Stimulated activated CD8-positive, alpha-beta memory T cell treated with anti-CD3 and anti-CD28 coated beads, Interleukin-12 subunit alpha, Interleukin-12 subunit beta, amount 100 ng/mL, for 1 hour (primary cell): ENCODE data around the gene SIX4.

Source experiments
- DNase-seq: peaks from one replicate; pipeline ENCODE4 v3.0.0-alpha.2; 2020; ENCODE audit warnings: low read depth

The SIX4 gene

DNA sequence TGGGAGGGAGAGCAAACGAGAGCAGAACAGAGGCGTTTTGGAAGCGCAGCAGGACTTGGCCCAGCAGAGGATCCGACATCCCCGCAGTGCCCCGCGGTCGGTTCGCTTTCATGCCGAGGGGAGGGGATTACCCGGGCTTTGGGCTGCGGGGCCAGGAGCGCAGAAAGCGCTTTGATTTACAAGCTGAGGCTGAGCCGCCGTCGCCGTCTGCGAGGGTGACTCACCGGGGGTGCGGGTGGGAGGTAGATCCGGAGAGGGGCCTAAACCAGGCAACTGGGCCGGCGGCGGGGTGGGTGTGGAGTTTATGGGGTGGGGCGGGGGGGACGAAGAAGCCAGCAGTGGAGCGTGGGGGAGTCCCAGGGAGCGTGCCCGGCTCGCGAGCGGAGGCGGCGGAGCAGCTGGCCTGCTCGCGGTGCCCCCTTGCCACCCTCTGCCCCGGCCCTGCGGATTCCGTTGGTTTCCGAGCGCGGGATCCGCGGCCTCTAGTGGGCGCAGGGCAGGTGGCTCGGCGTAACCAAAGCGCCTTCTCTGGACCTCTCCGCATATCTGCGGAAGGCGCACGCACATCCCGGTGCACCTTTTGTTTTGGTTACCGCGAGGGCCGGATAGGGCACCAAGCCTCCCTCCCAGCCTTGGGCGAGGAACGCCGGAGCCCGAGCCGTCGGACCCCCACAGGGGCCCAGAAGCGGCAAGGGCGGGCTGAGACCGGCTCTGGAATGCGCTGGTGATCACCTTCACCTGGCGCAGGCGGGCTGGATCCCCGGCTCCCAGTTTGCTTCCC lies 2.6 kb downstream of the SIX4 start:
- DNase-seq: peak; percentile 33

- DNase-seq: no peak
These were observed 3.2 kb downstream of the SIX4 start for GRCh38 chr14:60720962-60721325.

DNA sequence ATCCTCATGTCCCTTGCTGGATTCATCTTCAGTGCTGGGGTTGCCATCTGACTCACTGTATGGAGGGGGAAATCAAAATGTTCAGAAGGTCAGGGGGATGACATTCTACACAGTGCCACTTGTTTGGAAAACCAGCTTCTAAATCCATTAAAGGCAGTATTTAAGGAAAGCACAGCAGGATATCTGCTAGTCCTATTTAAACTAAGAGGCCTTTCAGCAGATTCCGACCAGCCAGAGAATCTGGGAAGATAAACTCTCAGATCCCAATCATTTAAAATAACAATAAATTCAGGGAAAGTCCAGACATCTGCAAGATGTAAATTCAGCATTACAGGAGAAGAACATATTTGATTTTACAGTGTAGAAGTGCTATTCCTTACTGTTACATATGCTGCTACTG lies 3.8 kb downstream of the SIX4 start:
- no peak for DNase-seq

GRCh38 chr14:60713513-60713912 lies 10.6 kb downstream of the SIX4 start:
- no peak for DNase-seq

DNA sequence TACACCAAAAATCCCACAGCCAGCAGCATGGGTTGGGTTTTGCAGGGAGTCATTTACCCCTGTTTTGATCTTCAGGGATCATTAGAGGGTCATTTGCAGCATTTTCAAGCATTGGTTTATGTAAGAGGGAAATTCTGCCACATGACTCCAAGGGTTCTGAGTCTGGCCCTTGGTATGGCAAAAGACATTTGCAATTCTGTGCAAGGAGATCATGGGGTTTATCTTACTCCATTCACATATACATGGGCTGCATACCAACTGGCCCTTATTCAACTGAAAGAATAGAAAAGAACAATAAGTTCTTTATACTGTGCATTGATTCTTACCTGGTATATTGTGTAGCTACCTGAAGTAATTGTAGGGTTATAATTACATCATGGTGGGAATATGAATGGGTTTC lies 13.7 kb downstream of the SIX4 start:
- DNase-seq: no peak

- DNase-seq: no peak
These were observed 16.3 kb downstream of the SIX4 start for GRCh38 chr14:60707858-60708257.

DNA sequence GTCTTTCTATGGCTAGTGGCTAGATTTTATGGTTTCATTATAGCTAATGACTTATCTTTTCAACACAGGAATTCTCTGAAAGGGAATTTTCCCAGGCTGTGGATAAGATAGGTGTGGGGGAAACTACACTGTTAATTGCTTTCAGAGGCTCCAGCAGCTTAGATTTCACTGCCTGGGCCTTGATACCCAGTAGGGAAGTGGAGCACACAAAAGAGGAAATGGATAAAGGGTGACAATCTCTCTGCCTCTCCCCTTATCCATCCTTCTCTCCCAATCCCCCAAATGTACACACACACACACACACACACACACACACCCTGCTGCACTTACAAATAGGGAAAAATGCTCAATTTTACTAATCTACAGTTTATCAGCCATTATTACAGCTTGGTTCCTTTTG lies 19.1 kb downstream of the SIX4 start:
- DNase-seq: no peak

DNA sequence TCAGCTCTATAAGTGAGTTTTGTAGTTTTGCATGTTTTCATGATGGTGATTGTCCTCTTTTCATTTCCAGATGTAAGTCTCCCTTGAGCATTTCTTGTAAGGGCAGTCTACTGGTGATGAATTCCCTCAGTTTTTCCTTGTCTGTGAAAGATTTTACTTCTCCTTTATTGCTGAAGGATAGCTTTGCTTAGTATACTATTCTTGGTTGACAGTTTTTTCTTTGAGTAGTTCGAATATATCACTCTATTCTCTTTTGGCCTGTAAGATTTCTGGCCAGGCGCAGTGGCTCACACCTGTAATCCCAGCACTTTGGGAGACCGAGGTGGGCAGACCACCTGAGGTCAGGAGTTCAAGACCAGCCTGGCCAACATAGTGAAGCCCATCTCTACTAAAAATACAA lies 23.6 kb downstream of the SIX4 start:
- no peak for DNase-seq

GRCh38 chr14:60695327-60695726 lies 28.8 kb downstream of the SIX4 start:
- no peak for DNase-seq

DNA sequence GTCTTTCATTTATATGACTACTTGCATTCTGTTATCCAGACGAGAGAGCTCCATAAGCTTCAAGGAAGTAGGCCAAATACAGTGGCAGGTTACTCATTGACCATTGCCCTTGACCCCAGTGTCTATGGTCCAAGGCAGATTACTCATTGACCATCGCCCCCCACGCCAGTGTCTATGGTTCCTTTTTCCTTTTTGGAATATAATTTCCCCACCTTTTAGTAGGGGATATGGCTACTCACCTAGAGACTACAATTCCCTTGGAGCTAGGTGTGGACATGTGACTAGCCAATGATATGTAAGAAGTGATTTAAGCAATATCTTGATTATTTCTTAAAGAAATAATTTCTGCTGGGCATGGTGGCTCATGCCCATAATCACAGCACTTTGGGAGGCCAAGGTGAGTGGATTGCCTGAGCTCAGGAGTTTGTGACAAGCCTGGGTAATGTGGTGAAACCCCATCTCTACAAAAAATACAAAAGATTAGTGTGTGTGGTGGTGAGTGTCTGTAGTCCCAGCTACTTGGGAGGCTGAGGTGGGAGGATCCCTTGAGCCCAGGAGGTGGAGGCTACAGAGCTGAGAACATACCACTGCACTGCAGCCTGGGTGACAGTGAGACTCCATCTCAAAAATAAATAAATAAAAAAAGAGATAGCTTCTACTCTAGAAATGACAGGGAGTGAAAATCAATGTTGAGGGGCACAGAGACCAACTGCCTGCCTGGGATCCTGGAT lies 32.6 kb downstream of the SIX4 start:
- DNase-seq: no peak

GRCh38 chr14:60686865-60687264 lies 37.3 kb downstream of the SIX4 start:
- DNase-seq: no peak

- DNase-seq: no peak
These were observed 39.9 kb downstream of the SIX4 start for GRCh38 chr14:60684203-60684602.

DNA sequence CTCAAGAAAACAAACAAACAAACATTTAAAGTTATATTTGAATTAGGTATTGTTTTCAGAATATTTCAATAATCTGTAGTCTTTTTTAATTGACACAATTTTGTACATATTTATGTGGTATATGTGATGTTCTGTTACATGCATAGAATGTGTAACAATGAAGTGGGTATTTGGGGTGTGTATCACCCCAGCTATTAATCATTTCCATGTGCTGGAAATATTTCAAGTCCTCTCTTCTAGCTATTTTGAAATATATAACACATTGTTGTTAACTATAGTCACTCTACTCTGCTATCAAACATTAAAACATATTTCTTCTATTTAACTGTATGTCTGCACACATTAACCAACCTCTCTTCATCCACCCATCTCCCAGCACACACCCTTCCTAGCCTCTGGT lies 42.9 kb downstream of the SIX4 start:
- DNase-seq: no peak

GRCh38 chr14:60680511-60680910 lies 43.6 kb downstream of the SIX4 start:
- no peak for DNase-seq

DNA sequence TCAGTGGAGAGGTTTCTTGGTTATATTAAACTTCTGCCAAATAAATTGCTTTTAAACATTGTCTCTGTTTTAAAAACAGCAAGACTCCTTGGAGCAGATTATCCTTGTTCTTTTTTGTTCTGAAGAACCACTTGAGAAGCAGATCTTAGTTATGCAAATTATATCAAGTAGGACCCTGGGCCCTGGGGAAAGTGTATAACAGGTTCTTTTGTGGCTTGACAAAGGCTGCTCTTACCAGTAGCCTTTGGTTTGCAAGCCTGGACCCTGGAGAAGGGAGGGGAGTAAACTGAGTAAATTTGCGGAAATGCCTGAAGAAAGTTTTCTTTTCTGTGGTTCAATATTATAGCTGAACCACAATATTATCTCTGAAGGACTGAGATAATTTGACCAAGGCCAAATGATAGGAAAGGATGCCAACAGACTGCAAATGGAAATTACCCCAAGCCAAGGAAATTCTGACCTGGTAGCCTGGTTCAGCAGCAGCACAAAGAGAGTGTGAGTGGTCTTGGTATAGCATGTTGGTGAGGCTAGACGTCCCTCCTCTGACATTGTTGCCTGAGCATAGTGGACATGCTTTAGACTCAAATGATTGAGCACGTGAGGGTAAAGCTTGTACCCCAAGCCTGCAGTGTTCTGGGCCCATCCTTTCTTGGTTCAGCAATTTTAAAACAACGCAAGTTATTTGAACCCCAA lies 44.4 kb downstream of the SIX4 start:
- DNase-seq: no peak

DNA sequence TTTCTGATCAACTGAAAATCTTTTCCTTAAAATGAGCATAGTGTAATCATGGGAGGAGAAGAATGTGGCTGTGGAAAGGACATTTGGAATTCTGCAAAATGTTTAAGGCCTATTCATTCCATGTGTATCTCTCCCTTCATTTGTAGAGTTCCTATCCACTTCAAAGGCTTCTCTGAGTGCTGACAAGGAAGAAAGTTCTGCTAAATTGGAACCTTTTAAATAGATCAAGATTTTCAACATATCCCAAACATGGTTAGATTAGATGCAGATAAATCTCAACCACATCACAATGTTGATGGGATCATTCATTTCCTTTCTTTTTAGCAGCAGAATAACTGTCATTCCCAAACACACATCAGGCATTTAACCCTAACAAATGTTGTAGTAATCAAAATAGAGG lies 46.5 kb downstream of the SIX4 start:
- no peak for DNase-seq

DNA sequence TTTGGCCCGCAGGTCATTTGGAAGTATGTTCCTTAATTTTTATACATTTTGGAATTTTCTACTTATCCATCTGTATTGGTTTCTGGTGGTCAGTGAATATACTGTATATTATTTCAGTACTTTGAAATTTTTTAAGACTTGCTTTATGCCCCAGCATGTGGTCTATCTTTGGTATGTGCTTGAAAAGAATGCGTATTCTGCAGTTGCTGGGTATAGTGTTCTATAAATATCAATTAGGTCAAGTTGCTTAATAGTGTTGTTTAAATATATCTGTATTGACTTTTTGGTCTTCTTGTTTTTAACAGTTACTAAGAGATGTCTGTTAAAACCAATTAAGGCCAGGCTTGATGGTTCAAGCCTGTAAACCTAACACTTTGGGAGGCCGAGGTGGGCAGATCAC lies 53.2 kb downstream of the SIX4 start:
- DNase-seq: no peak

DNA sequence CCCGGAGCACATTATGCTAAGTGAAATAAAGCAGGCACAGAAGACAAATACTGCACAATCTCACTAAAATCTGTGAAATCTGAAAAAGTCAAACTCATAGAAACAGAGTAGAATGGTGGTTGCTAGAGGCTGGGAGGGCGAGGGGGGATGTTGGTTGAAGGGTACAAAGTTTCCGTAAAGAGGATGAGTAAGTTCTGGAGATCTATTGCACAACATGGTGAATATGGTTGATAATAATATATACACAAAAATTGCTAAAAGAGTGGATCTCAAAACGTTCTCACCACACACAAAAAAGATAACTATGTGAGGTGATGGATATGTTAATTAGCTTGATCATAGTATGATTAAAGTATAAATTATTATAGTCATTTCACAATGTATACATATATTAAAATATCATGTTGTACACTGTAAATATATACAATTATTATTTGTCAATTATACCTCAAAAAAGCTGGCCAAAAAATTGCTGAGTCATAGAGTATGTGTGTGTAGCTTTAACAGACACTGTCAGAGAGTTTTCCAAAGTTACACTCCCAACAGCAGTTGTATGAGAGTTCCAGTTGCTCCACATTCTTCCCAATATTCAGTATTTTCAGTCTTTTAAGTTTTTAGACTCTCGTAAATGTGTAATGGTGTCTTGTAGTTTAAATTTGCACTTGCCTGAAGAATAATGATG lies 55.6 kb downstream of the SIX4 start:
- no peak for DNase-seq

DNA sequence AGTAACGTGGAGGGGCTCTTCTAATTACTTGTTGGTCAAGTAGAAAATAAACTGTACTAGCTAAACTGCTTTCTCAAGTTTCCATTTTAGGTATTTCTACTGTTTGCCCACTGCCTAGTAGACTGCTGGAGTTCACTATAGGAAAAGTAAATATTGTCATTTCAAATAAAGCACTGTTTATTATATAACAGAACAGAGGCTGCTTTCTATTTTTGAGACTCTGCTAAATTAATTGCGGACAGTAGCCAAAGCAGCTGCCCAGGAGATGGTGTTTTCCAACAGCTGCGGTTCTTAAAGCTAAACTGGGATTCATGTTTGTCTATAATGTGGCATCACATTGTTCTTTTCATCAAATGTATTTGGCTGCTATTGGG lies 59.0 kb downstream of the SIX4 start:
- no peak for DNase-seq

- no peak for DNase-seq
These were observed 61.2 kb downstream of the SIX4 start for GRCh38 chr14:60662982-60663381.

DNA sequence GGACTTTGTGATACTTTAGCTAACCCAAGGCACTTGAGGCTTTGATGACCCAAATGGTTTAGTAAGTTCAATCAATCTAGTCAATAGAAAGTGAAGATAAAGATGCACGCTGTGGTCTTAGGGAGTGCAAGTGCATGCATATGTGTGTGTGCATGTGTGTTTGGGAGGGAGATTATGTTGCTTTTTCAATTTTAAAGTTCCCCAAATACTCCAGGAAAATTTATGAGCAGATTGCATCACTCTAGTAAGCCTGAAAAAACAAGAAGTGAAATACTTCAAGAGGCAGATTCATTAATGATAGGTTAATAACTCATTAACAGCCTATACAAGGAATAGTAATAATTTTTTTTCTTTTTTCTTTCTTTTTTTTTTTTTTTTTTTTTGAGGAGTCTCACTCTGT lies 62.4 kb downstream of the SIX4 start:
- DNase-seq: no peak
